Hepatocyte (in vitro differentiated cells): ENCODE data around the gene EEPD1.

Source experiments
- CTCF ChIP-seq: fragments of 200-600 bp; sonication (generic); IDR thresholded peaks from 2 replicates; pipeline ENCODE4 v1.5.1; 2016; ENCODE audit warnings: antibody characterized with exemption, mild to moderate bottlenecking; ENCODE audit not compliant: poor library complexity
- EZH2 ChIP-seq: fragments of 200-600 bp; sonication (generic); IDR thresholded peaks from 2 replicates; pipeline ENCODE4 v1.6.1; 2016; ENCODE audit warnings: antibody characterized with exemption, mild to moderate bottlenecking, borderline replicate concordance
- EZH2phosphoT487 ChIP-seq: fragments of 200-600 bp; sonication (generic); IDR thresholded peaks from one replicate; pipeline ENCODE4 v1.6.1; 2018; ENCODE audit warnings: antibody characterized with exemption, mild to moderate bottlenecking, low read depth, moderate library complexity; ENCODE audit not compliant: unreplicated experiment, severe bottlenecking

- TF ChIP-seq CTCF (no peak), EZH2 (no peak), EZH2phosphoT487 (no peak)
Observed at GRCh38 chr7:36279200-36279925, 126.3 kb downstream of the EEPD1 start.
